Measurements from ENCODE around the gene TACC2. TPM values are rescaled to one million over a fixed set of nuclear protein-coding genes. Genes with fewer than 3 reads are reported as not detected.

The TACC2 gene
- total and polyA plus RNA-seq, 2 donors (not counting 3 experiments of a cell fraction or from before 2014, with no cell fraction given) = 14.4 to 46.2 TPM

GRCh38 chr10:122051609-122052385 lies 62.8 kb downstream of the TACC2 start:
- peak; percentile 77 for DNase-seq (ENCODE audit: low read depth, low spot score)
- no peak for TF ChIP-seq EZH2 (IDR thresholded peaks at IDR 0.05; ENCODE audit: borderline replicate concordance, low read depth, low read length, severe bottlenecking)
- no peak for TF ChIP-seq MAX (IDR thresholded peaks at IDR 0.05; ENCODE audit: insufficient read depth, insufficient read length)
- peak; percentile 23 for TF ChIP-seq POLR2AphosphoS5 (IDR thresholded peaks at IDR 0.05; ENCODE audit: insufficient read depth, low read depth, low read length)
- TF ChIP-seq POLR2A (IDR thresholded peaks at IDR 0.05; ENCODE audit: low read depth, low read length) = no peak
- no peak for TF ChIP-seq MYC (IDR thresholded peaks at IDR 0.05; ENCODE audit: low read depth, low read length)
- TF ChIP-seq FOS (IDR thresholded peaks at IDR 0.05; ENCODE audit: borderline replicate concordance, insufficient read depth, low read length) = no peak
- peak; percentile 14 for TF ChIP-seq GATA2 (IDR thresholded peaks at IDR 0.05; ENCODE audit: insufficient read depth, insufficient read length, low read depth, low read length)
- no peak for TF ChIP-seq JUN (IDR thresholded peaks at IDR 0.05; ENCODE audit: borderline replicate concordance, insufficient read depth, insufficient read length, low read depth)
- TF ChIP-seq CTCF (IDR thresholded peaks at IDR 0.05; ENCODE audit: extremely low read depth in 1 of 2, insufficient read depth in 1 of 2, low read depth in 1 of 2, low read length in 2 of 2) = peak; percentile 75 to 89
- Histone ChIP-seq H4K20me1 (replicated peaks; ENCODE audit: control insufficient read depth, extremely low read depth, insufficient read depth, low read length) (no peaks in the 10 kb centered on the region), H3K9ac (replicated peaks; ENCODE audit: extremely low read depth, insufficient read depth, low read length) (no peak overlapping the region), H3K36me3 (ENCODE audit: control insufficient read depth in 2 of 2, extremely low read depth in 1 of 2, insufficient read depth in 2 of 2, low read length in 2 of 2) (no peaks in the 10 kb centered on the region), H3K4me3 (replicated peaks in 1 of 3; ENCODE audit: insufficient read depth in 1 of 3, low read depth in 1 of 3, low read length in 3 of 3) (no peak overlapping the region), H3K4me1 (ENCODE audit: control insufficient read depth, extremely low read depth, insufficient read depth, low read length) (peaks cover 15% of the 10 kb centered on the region), H3K4me2 (ENCODE audit: insufficient read depth, low read length) (no peak overlapping the region), H2AFZ (ENCODE audit: low read depth, low read length) (no peak overlapping the region), H3K9me1 (replicated peaks; ENCODE audit: control insufficient read depth, extremely low read depth, insufficient read depth, low read length) (no peaks in the 10 kb centered on the region), H3K9me3 (replicated peaks; ENCODE audit: control insufficient read depth, insufficient read depth, low read length) (no peaks in the 10 kb centered on the region), H3K27me3 (ENCODE audit: control insufficient read depth in 2 of 2, insufficient read depth in 2 of 2, low read length in 2 of 2) (no peaks in the 10 kb centered on the region), H3K27ac (ENCODE audit: insufficient read depth, low read depth, low read length) (no peak overlapping the region), H3K79me2 (ENCODE audit: control insufficient read depth, insufficient read depth, low read length) (no peaks in the 10 kb centered on the region)
- intact Hi-C loops (cut with micrococcal nuclease) = loop anchor here (1.0 to 5.0 kb wide), 8 partner anchors 76 to 1104 kb away; partner anchors contain the start of genes ATE1 and NSMCE4A
- no TSS peak for BruUV-seq (replicated peaks)
- dilution Hi-C loops (cut with MboI; ENCODE audit: extremely low pct_ligation_motif_present, low sequenced_read_pairs) = no loop called here
- ChIA-PET CTCF (interaction anchor here (0.6 to 3.4 kb wide), 54 partner anchors 9 to 1108 kb away, joined by 3 to 34 read pairs (median 4); partner anchors contain the start of gene ATE1), POLR2A (no interaction called here)
- peak; percentile 84 for FAIRE-seq
